GM21423 (cell line): ENCODE results near the gene SLC25A26.
"Not testable (repeated sequence)": the region's sequence is repeated elsewhere in the genome, so short reads cannot be mapped to it uniquely, and the experiment has no call there.

ENCODE experiments used
- ATAC-seq: cut with Tn5 transposase; IDR thresholded peaks from one replicate; pipeline ENCODE4 v1.9.1; 2021; ENCODE audit warnings: mild to moderate bottlenecking, moderate library complexity; ENCODE audit not compliant: unreplicated experiment

The SLC25A26 gene

GRCh38 chr3:66267906-66268305 lies 47.1 kb downstream of the SLC25A26 start:
- ATAC-seq = no peak

- no peak for ATAC-seq
Observed at GRCh38 chr3:66268864-66269263, 48.1 kb downstream of the SLC25A26 start.

- no peak for ATAC-seq
Observed at GRCh38 chr3:66269411-66269810, 48.6 kb downstream of the SLC25A26 start.

GRCh38 chr3:66270288-66270687 lies 49.5 kb downstream of the SLC25A26 start:
- no peak for ATAC-seq

- no peak for ATAC-seq
Observed at GRCh38 chr3:66270701-66271100, 49.9 kb downstream of the SLC25A26 start.

GRCh38 chr3:66271231-66271630 lies 50.4 kb downstream of the SLC25A26 start:
- ATAC-seq = no peak

GRCh38 chr3:66272016-66272415 lies 51.2 kb downstream of the SLC25A26 start:
- ATAC-seq = no peak

GRCh38 chr3:66274837-66275236 lies 54.0 kb downstream of the SLC25A26 start:
- not testable (repeated sequence) for ATAC-seq

- peak; percentile 52 for ATAC-seq
Observed at GRCh38 chr3:66276705-66277274, 56.0 kb downstream of the SLC25A26 start.

- ATAC-seq = no peak
Observed at GRCh38 chr3:66279168-66279567, 58.4 kb downstream of the SLC25A26 start.

- ATAC-seq = no peak
Observed at GRCh38 chr3:66280304-66280703, 59.5 kb downstream of the SLC25A26 start.

GRCh38 chr3:66291922-66292321 lies 71.1 kb downstream of the SLC25A26 start:
- not testable (repeated sequence) for ATAC-seq

GRCh38 chr3:66297260-66297873 lies 76.6 kb downstream of the SLC25A26 start:
- no peak for ATAC-seq

- ATAC-seq = no peak
Observed at GRCh38 chr3:66297900-66298299, 77.1 kb downstream of the SLC25A26 start.

- no peak for ATAC-seq
Observed at GRCh38 chr3:66298591-66298990, 77.8 kb downstream of the SLC25A26 start.

GRCh38 chr3:66299085-66299484 lies 78.3 kb downstream of the SLC25A26 start:
- not testable (repeated sequence) for ATAC-seq

GRCh38 chr3:66299891-66300290 lies 79.1 kb downstream of the SLC25A26 start:
- no peak for ATAC-seq

- peak; percentile 47 for ATAC-seq
Observed at GRCh38 chr3:66302288-66302687, 81.5 kb downstream of the SLC25A26 start.

- peak; percentile 74 for ATAC-seq
Observed at GRCh38 chr3:66303491-66303901, 82.7 kb downstream of the SLC25A26 start.

- no peak for ATAC-seq
Observed at GRCh38 chr3:66304293-66304692, 83.5 kb downstream of the SLC25A26 start.

GRCh38 chr3:66306086-66306485 lies 85.3 kb downstream of the SLC25A26 start:
- ATAC-seq = not testable (repeated sequence)

GRCh38 chr3:66306991-66307390 lies 86.2 kb downstream of the SLC25A26 start:
- ATAC-seq = not testable (repeated sequence)

- no peak for ATAC-seq
Observed at GRCh38 chr3:66312039-66312438, 91.2 kb downstream of the SLC25A26 start.
